Measurements from ENCODE around the gene FOXP1. TPM values are rescaled to one million over a fixed set of nuclear protein-coding genes. Genes with fewer than 3 reads are reported as not detected.

Gene FOXP1
- total and polyA plus RNA-seq, 8 donors, result 13.4 to 74.1 (median 44.1) TPM

DNA sequence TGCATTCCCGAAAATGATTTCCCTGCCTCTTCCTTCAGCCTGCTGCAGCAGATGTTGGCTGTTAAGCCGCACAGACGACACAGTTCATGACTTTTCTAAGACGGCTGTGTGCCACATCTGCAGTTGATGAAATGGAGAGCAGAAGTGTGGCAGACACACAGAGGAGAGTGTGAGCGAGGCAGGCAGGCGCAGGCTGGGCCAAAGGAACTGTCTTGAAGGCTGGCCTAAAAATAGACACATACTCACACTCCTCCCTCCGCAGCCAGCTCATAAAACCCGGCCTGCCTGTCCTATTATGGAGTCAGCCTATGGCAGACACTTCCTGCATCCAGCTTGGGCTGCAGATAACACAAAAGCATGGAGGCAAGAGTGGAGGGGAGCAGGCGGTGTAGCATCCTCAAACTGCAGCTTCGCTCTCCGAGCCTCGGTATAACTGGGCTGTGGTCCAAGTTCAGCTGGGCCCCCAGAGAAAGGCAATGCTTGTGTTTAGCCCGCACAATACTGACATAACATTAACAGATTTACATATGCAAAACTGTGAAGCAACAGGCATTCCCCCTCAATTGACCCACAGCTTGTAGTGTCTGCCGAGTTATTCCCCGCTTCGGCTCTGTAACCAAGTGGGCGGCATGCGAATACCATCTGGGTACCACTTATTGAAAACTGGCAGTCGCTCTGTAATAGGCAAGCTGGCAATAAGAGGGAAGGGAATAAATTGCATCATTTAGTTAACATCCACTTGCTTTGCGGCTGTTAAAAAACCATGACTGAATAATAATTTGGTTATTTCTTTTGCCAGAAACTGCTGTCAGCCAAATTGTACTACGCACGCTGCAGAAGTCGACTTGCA is 40.8 kb downstream of the FOXP1 start:
- H3K4me1 ChIP-seq, result peaks cover 0 to 22% (median 3%) of the 10 kb centered on the region in 3 donors
- no peaks in the 10 kb centered on the region for H3K36me3 ChIP-seq
- peak; percentile 17 for FAIRE-seq
- no peaks in the 10 kb centered on the region for H3K27me3 ChIP-seq
- H3K9me3 ChIP-seq, result no peaks in the 10 kb centered on the region
- TF ChIP-seq, protein P1, sequence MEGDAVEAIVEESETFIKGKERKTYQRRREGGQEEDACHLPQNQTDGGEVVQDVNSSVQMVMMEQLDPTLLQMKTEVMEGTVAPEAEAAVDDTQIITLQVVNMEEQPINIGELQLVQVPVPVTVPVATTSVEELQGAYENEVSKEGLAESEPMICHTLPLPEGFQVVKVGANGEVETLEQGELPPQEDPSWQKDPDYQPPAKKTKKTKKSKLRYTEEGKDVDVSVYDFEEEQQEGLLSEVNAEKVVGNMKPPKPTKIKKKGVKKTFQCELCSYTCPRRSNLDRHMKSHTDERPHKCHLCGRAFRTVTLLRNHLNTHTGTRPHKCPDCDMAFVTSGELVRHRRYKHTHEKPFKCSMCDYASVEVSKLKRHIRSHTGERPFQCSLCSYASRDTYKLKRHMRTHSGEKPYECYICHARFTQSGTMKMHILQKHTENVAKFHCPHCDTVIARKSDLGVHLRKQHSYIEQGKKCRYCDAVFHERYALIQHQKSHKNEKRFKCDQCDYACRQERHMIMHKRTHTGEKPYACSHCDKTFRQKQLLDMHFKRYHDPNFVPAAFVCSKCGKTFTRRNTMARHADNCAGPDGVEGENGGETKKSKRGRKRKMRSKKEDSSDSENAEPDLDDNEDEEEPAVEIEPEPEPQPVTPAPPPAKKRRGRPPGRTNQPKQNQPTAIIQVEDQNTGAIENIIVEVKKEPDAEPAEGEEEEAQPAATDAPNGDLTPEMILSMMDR (IDR thresholded peaks at IDR 0.05), result no peak
- peak in 1 of 6 donors; percentile 46 for DNase-seq
- WGBS, 2 donors, result 88 to 89% methylated on average over 23 of the region's 23 CpGs
- ATAC-seq, result peak in 3 of 4 donors; percentile 64 to 90 (median 87)
- H3K27ac ChIP-seq, result peak overlapping the region in 1 of 4 donors; percentile 2
- no peak overlapping the region for H3K4me3 ChIP-seq
- intact Hi-C loops (cut with DNase I), result no loop called here

DNA sequence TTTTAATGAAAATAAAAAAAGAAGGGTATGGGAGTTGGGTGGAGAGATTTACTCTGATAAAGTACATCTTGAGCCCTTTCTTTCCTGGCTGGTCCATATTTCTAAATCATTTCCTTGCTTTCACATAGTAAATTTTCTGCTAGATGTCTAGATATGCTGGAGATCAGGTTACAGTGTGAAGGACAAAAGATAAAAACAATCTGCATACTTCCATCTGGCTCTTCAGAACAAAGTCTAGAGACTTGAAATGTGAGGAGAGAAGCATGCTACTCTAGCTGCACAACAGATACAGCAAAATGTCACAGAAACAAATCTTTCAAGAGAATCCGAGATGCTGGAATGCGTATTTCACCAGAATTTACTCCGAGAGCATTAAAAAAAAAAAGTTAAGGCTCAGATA is 42.2 kb downstream of the FOXP1 start:
- Histone ChIP-seq H3K27ac (no peak overlapping the region), H3K9me3 (no peaks in the 10 kb centered on the region), H3K27me3 (no peaks in the 10 kb centered on the region), H3K4me3 (no peak overlapping the region), H3K4me1 (peaks cover 0 to 22% (median 3%) of the 10 kb centered on the region in 3 donors), H3K36me3 (no peaks in the 10 kb centered on the region)
- ATAC-seq (no peak), FAIRE-seq (no peak), DNase-seq (no peak)
- intact Hi-C loops (cut with DNase I), result no loop called here
- TF ChIP-seq, protein P1 (IDR thresholded peaks at IDR 0.05), result no peak
- WGBS, 2 donors, result 80 to 82% methylated on average over 3 of the region's 3 CpGs

DNA sequence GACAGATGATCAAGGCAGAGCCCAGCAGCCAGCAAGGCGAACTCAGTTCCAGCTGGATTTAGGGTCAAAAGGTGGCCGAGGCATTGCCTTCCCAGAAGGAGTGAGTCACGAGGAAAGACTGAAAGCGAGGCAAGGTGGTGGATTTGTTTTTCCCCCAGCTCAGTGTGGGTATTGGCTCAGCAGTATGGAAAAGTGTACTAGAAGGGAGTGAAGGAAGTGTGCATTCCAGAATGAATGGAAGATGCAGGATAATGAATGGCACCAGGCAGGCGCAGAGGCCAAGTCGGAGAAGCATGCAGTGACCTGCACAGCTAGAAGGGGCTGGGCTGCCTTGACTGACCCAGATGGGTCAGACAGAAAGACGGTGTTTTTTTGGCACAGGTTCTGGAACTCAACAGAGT is 46.3 kb downstream of the FOXP1 start:
- FAIRE-seq, result no peak

DNA sequence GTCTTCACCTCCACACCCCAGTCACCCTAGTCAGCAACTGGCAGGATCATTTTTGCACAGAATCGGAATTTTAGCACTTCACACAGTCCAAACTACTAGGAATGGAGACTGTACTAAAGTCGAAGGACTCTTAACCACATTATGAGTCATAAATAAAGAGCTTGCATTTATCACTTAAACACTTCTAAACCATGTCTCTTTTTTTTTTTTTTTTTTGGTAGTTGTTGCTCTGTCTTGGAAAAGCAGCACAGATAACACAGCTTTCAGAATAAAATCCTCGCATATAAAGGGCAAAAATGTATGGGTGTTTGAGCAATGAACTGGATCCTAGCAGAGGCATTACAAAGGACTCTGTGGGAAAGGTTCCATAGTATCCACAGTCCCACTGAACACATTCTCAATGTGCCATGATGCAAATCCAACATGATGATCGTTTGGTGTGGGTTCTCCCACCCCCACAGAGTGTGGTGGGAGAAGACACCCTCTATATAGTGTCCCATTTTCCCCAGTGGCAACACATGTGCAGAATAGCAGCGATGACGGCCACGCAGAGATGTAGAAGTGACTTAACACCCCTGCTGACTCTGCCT is 47.1 kb downstream of the FOXP1 start:
- 92 to 93% methylated on average over 7 of the region's 7 CpGs for WGBS, 2 donors
- intact Hi-C loops (cut with DNase I), result no loop called here
- H3K4me3 ChIP-seq, result no peak overlapping the region
- H3K9me3 ChIP-seq, result no peaks in the 10 kb centered on the region
- DNase-seq (no peak), ATAC-seq (peak in 1 of 4 donors; percentile 55), FAIRE-seq (no peak)
- no peaks in the 10 kb centered on the region for H3K36me3 ChIP-seq
- H3K27me3 ChIP-seq, result no peaks in the 10 kb centered on the region
- TF ChIP-seq, protein P1 (IDR thresholded peaks at IDR 0.05), result no peak
- no peak overlapping the region for H3K27ac ChIP-seq
- H3K4me1 ChIP-seq, result peaks cover 0 to 7% (median 0%) of the 10 kb centered on the region in 3 donors

More for the DNA sequence above, 46.3 kb downstream of the FOXP1 start:
- Histone ChIP-seq H3K4me3 (no peak overlapping the region), H3K27ac (no peak overlapping the region), H3K36me3 (no peaks in the 10 kb centered on the region), H3K27me3 (no peaks in the 10 kb centered on the region), H3K9me3 (no peaks in the 10 kb centered on the region), H3K4me1 (peaks cover 0 to 14% (median 0%) of the 10 kb centered on the region in 3 donors)
- intact Hi-C loops (cut with DNase I), result no loop called here
- 87 to 95% methylated on average over 7 of the region's 7 CpGs for WGBS, 2 donors
- DNase-seq, result no peak
- ATAC-seq, result peak in 2 of 4 donors; percentile 21 to 52
- TF ChIP-seq, protein P1 (IDR thresholded peaks at IDR 0.05), result no peak
